Pancreas (tissue), 10 donors: ENCODE data around the gene PCGF2. TPM values are rescaled to one million over a fixed set of nuclear protein-coding genes. Genes with fewer than 3 reads are reported as not detected.

Experiments used
- ATAC-seq, 4 donors: fragments of 200-7000 bp; cut with Tn5 transposase; one replicate each; pipeline versions ENCODE4 v1.8.0 to v1.9.1; 2020; ENCODE audit warnings: mild to moderate bottlenecking in 4 of 4, moderate library complexity in 4 of 4
- DNase-seq, 6 donors: peaks; one replicate each; pipeline ENCODE4 v3.0.0-alpha.2; 2020
- FAIRE-seq: peaks from 2 replicates; lab custom pipeline; 2012; peaks lifted over from hg19 to GRCh38; lab: Jason Lieb, UNC
- H3K27ac ChIP-seq, 4 donors: fragments of 200-600 bp; sonication (generic); 1 replicate in 3 of 4; 2 replicates in 1 of 4; pipeline versions ENCODE4 v1.5.0 to v1.8.0; 2020
- H3K27me3 ChIP-seq, 4 donors: fragments of 200-600 bp; one replicate each; pipeline ENCODE4 v1.8.0; 2021
- H3K36me3 ChIP-seq, 3 donors: fragments of 200-600 bp; sonication (generic) in 1 of 3; one replicate each; pipeline versions ENCODE4 v1.5.0 to v1.8.0; 2020 to 2021
- H3K4me1 ChIP-seq, 3 donors: fragments of 200-600 bp; one replicate each; pipeline ENCODE4 v1.8.0; 2021
- H3K4me3 ChIP-seq, 4 donors: fragments of 200-600 bp; sonication (generic) in 2 of 4; one replicate each; pipeline versions ENCODE4 v1.5.0 to v1.8.0; 2020 to 2021
- H3K9me3 ChIP-seq, 4 donors: fragments of 200-600 bp; one replicate each; pipeline ENCODE4 v1.8.0; 2021
- WGBS, 2 donors: extraction: QIAGEN DNeasy Blood & Tissue Kit; methylation state at CpG; one replicate each; pipeline ENCODE4 v1.1.7; 2013; 5-methylcytosine and 5-hydroxymethylcytosine counted together
- intact Hi-C, 3 donors: fragments of 100-400 bp; cut with DNase I; formaldehyde crosslinking; loops; one replicate each; pipeline versions ENCODE4 v1.11.1 to v1.14.2; 2022
- polyA plus RNA-seq, 2 donors: library from polyadenylated mRNA; stranded (reverse); fragments of 200-250 nt; gene quantifications; one replicate each; pipeline ENCODE4 v1.2.3, GENCODE V29; 2013
- total RNA-seq, 6 donors: library from RNA; stranded (reverse); fragmentation: NEBNext Ultra II Directional in 4 of 6; extraction: Animal tissue kit (Norgen Biotek cat#: 25700) in 4 of 6; gene quantifications; one replicate each; pipeline versions ENCODE4 v1.2.1 to v1.2.4, GENCODE V29; 2021 to 2023
- TF ChIP-seq, protein P1 (sequence below), 4 donors: fragments of 200-600 bp; sonication (generic) in 3 of 4; IDR thresholded peaks; one replicate each; pipeline versions ENCODE4 v1.5.0 to v1.8.0; 2021; ENCODE audit warnings: antibody characterized with exemption in 4 of 4
- donor health status: healthy with polysubstance abuse.
- donor health status: DM: no; HTN: no; CAD: no; lungs with moderate emphysema.
- donor health status: DM: no; HTN: no; CAD: no.
- donor health status: control.
- donor health status: control.
- donor health status: Bipolar disorder and iron deficiency.
- donor health status: DM: yes; HTN: yes; CAD: no.
- donor health status: DM: no; HTN: no; CAD: no.
- donor health status: DM: no; HTN: no; CAD: no.
- donor health status: DM: yes; HTN: yes; CAD: no.

Gene PCGF2
- total and polyA plus RNA-seq, 8 donors, result 12.9 to 39.6 (median 22.1) TPM

DNA sequence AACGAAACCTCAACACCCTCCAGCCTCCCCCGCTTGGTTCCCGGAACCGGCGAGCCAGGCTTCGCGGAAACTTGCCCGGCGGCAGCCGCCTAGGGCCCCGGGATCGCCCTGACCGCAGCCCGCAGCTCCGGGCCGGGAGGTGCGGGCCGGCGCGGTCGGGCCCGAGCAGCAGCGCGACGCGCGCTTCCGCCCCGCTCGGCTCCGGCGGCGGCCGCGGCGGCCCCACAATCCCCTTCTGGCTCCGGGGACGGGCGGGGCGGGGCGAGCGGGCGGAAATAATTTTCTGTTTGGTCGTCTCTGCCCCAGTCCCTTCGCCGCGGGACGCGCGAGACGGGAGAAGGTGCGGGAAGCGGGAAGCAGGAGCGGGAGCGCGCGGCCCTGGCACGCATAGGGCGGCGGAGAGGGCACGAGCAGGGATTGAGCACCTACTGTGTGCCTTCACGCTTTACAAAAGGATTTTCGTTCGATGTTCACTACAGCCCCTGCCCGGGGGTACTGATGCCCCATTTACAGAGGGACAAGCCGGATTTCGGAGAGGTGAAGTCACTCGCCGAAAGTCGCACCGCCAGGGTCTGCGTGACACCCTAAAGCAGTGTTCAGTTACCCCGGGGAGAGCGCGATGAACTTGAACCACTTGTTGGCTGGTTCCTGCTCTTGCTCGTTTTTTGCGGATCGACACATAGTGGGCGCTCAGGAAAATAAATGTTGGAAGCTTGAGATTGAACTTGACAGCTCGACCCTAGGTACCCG is 45.8 kb downstream of the PCGF2 start:
- Histone ChIP-seq H3K36me3 (no peaks in the 10 kb centered on the region), H3K9me3 (no peaks in the 10 kb centered on the region), H3K4me1 (peaks cover 5 to 22% (median 9%) of the 10 kb centered on the region in 3 donors), H3K27me3 (no peaks in the 10 kb centered on the region), H3K27ac (peak overlapping the region; percentile 90 to 98 (median 94)), H3K4me3 (peak overlapping the region; percentile 42 to 76 (median 60))
- peak; percentile 52 to 70 (median 62) for ATAC-seq
- intact Hi-C loops, result no loop called here
- peak; percentile 85 to 93 (median 88) for DNase-seq
- 0% methylated on average over 53 to 81 of the region's 81 CpGs for WGBS, 2 donors
- no peak for FAIRE-seq
- TF ChIP-seq, protein P1, sequence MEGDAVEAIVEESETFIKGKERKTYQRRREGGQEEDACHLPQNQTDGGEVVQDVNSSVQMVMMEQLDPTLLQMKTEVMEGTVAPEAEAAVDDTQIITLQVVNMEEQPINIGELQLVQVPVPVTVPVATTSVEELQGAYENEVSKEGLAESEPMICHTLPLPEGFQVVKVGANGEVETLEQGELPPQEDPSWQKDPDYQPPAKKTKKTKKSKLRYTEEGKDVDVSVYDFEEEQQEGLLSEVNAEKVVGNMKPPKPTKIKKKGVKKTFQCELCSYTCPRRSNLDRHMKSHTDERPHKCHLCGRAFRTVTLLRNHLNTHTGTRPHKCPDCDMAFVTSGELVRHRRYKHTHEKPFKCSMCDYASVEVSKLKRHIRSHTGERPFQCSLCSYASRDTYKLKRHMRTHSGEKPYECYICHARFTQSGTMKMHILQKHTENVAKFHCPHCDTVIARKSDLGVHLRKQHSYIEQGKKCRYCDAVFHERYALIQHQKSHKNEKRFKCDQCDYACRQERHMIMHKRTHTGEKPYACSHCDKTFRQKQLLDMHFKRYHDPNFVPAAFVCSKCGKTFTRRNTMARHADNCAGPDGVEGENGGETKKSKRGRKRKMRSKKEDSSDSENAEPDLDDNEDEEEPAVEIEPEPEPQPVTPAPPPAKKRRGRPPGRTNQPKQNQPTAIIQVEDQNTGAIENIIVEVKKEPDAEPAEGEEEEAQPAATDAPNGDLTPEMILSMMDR (IDR thresholded peaks at IDR 0.05), result no peak

DNA sequence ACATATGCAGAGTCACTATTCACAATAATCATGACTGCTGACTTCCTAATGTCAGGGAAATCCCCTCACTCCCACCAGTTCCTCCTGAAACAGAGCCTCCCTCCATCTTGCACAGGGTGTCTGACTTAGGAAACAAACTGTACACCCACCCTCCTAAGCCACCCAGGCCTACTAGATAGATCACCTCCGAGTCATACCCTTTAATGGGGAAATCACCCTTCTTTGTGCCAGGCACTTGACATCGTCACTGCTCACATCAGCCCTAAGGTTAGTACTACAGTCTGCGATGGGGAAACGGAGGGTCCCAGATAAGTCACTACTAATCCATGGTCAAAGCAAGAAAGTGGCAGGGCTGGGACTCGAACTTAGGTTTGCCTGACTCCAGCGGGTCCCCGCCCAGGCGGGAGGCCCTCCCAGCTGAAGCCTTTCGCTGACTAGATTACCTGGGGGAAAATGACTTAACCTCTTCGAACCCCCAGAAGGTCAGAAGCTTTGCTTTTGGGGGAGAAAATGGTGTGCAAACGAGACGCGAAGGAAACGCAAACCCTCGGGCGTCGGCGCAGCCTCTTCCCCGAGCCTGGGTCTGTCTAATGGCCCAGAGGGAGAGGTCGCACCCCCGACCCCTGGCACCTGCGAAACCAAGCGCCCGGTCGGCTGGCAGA is 46.5 kb downstream of the PCGF2 start:
- no peaks in the 10 kb centered on the region for H3K27me3 ChIP-seq
- H3K27ac ChIP-seq, result peak overlapping the region; percentile 90 to 98 (median 94)
- H3K4me3 ChIP-seq, result peak overlapping the region; percentile 42 to 76 (median 60)
- TF ChIP-seq, protein P1 (IDR thresholded peaks at IDR 0.05), result no peak
- no peak for DNase-seq
- intact Hi-C loops, result no loop called here
- H3K36me3 ChIP-seq, result no peaks in the 10 kb centered on the region
- FAIRE-seq, result no peak
- peak in 3 of 4 donors; percentile 1 to 2 (median 2) for ATAC-seq
- WGBS, 2 donors, result 2 to 3% methylated on average over 25 of the region's 25 CpGs
- H3K4me1 ChIP-seq, result peaks cover 5 to 17% (median 9%) of the 10 kb centered on the region in 3 donors
- H3K9me3 ChIP-seq, result no peaks in the 10 kb centered on the region

DNA sequence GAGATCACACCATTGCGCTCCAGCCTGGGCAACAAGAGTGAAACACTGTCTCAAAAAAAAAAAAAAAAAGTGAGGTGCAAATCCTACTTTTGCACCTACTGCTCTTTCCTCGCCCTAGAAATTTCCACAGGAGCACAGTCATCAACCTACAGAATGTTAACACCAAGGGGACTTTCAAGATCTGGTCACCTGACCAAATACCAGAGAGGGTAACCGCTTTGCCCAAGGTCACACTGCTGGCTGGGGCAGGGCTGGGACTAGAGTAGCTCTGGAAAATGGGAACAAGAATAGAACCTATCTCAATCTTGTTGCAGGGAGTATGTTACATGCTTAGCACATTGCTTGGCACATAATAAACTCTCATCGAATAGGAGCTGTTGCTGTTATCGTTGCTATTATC is 49.4 kb downstream of the PCGF2 start:
- no peak overlapping the region for H3K27ac ChIP-seq
- DNase-seq (no peak), ATAC-seq (no peak), FAIRE-seq (no peak)
- no peaks in the 10 kb centered on the region for H3K9me3 ChIP-seq
- H3K27me3 ChIP-seq, result no peaks in the 10 kb centered on the region
- no peaks in the 10 kb centered on the region for H3K36me3 ChIP-seq
- H3K4me3 ChIP-seq, result no peak overlapping the region
- 57 to 69% methylated on average over 5 of the region's 5 CpGs for WGBS, 2 donors
- H3K4me1 ChIP-seq, result peaks cover 5 to 20% (median 9%) of the 10 kb centered on the region in 3 donors
- intact Hi-C loops, result no loop called here
- TF ChIP-seq, protein P1 (IDR thresholded peaks at IDR 0.05), result no peak

DNA sequence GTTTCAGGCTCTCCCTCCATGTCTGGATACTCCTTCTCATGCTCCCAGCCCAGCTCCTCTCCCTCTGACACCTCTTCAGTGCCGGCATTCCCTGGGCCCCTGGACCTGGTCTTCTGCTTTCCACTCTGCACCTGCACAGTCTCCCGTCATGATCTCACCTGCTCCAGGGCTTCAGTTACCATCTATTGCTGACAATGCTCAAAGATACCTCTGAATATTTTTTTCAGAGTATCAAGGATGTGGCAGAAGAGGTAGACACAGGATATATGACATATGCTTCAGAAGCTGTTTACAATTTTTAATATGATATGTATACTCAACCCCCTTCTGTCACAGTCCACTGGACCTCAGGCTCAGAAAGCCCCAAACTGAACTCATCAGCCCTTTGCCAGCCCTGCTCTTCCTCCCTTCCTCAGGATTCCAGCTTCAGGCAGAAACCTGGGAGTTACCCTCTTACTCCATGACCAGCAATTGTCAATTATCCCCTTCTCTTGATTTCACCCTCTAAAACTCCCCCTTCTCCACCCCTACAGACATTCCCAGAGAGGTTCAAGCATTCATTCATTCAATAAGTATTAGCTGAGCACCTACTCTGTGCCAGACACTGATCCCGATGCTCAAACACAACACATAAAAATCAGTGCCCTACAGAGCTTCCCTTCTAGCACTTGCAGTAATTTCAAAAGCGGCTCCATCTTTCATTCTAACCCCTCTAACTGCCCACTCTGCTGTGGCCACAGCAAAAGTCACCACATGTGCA is 50.9 kb downstream of the PCGF2 start:
- Histone ChIP-seq H3K4me3 (no peak overlapping the region), H3K27ac (no peak overlapping the region), H3K36me3 (no peaks in the 10 kb centered on the region), H3K27me3 (no peaks in the 10 kb centered on the region), H3K4me1 (peaks cover 5 to 22% (median 9%) of the 10 kb centered on the region in 3 donors), H3K9me3 (no peaks in the 10 kb centered on the region)
- FAIRE-seq (no peak), DNase-seq (no peak), ATAC-seq (no peak)
- TF ChIP-seq, protein P1 (IDR thresholded peaks at IDR 0.05), result no peak
- 67 to 74% methylated on average over 4 of the region's 4 CpGs for WGBS, 2 donors
- intact Hi-C loops, result no loop called here
